Nephron progenitor cell (in vitro differentiated cells): ENCODE measurements around the gene TNPO1.

Source experiments
- DNase-seq: peaks from one replicate; pipeline ENCODE4 v3.0.0; 2021
- H3K27ac Mint-ChIP-seq: 2 replicates; pipeline ENCODE4 v1.8.0; 2021; ENCODE audit warnings: mild to moderate bottlenecking, moderate library complexity, mixed read lengths
- H3K27me3 Mint-ChIP-seq: 2 replicates; pipeline ENCODE4 v1.8.0; 2021; ENCODE audit warnings: mild to moderate bottlenecking, low read depth, mixed read lengths; ENCODE audit not compliant: poor library complexity
- H3K36me3 Mint-ChIP-seq: 2 replicates; pipeline ENCODE4 v1.8.0; 2021; ENCODE audit warnings: low read depth, mixed read lengths
- H3K4me1 Mint-ChIP-seq: 2 replicates; pipeline ENCODE4 v1.8.0; 2021; ENCODE audit warnings: mixed read lengths
- H3K4me3 Mint-ChIP-seq: 2 replicates; pipeline ENCODE4 v1.8.0; 2021; ENCODE audit warnings: mild to moderate bottlenecking, moderate library complexity, mixed read lengths
- H3K9me3 Mint-ChIP-seq: 2 replicates; pipeline ENCODE4 v1.8.0; 2021; ENCODE audit warnings: mild to moderate bottlenecking, moderate library complexity, mixed read lengths
- TF ChIP-seq, protein P1 (sequence below): fragments of 200-600 bp; sonication (generic); IDR thresholded peaks from 2 replicates; pipeline ENCODE4 v1.5.0; 2021; ENCODE audit warnings: antibody characterized with exemption

Gene TNPO1

DNA sequence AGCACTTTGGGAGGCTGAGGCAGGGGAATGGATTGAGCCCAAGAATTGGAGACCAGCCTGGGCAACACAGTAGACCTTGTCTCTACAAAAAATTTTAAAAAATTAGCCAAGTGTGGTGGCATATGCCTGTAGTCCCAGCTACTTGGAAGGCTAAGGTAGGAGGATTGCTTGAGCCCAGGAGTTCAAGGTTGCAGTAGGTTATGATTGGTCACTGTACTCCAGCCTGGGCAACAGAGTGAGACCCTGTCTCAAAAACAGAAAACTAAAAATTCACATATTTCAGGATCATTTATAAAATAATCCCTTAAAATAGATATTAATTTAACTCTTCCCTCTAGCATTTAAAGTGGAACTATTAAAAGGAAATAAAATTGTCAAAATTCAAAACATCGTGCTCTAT, 142.8 kb downstream of the TNPO1 start:
- no peak for DNase-seq
- no peaks in the 10 kb centered on the region for H3K9me3 Mint-ChIP-seq
- H3K27ac Mint-ChIP-seq, result no peak overlapping the region
- peaks cover 16% of the 10 kb centered on the region for H3K36me3 Mint-ChIP-seq
- H3K27me3 Mint-ChIP-seq, result no peaks in the 10 kb centered on the region
- H3K4me1 Mint-ChIP-seq, result peaks cover 34% of the 10 kb centered on the region
- H3K4me3 Mint-ChIP-seq, result no peak overlapping the region
- TF ChIP-seq, protein P1, sequence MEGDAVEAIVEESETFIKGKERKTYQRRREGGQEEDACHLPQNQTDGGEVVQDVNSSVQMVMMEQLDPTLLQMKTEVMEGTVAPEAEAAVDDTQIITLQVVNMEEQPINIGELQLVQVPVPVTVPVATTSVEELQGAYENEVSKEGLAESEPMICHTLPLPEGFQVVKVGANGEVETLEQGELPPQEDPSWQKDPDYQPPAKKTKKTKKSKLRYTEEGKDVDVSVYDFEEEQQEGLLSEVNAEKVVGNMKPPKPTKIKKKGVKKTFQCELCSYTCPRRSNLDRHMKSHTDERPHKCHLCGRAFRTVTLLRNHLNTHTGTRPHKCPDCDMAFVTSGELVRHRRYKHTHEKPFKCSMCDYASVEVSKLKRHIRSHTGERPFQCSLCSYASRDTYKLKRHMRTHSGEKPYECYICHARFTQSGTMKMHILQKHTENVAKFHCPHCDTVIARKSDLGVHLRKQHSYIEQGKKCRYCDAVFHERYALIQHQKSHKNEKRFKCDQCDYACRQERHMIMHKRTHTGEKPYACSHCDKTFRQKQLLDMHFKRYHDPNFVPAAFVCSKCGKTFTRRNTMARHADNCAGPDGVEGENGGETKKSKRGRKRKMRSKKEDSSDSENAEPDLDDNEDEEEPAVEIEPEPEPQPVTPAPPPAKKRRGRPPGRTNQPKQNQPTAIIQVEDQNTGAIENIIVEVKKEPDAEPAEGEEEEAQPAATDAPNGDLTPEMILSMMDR, result no peak
